Adrenal gland (tissue), 5 donors: ENCODE results near the gene COX4I1.

Experiments used
- CTCF ChIP-seq, 6 experiments: fragments of 450-650 bp in 4 of 6; fragments of 200-600 bp in 2 of 6; sonication (generic) in 1 of 6; IDR thresholded peaks; 1 replicate in 5 of 6; 2 replicates in 1 of 6; pipeline versions ENCODE4 v1.5.1 to v1.8.0; 2016 to 2021; ENCODE audit warnings: antibody characterized with exemption in 6 of 6, mild to moderate bottlenecking in 2 of 6, moderate library complexity in 1 of 6
- POLR2A ChIP-seq, 2 donors: fragments of 450-650 bp; IDR thresholded peaks; one replicate each; pipeline ENCODE4 v1.6.1; 2017; ENCODE audit warnings: antibody characterized with exemption in 2 of 2, mild to moderate bottlenecking in 2 of 2, moderate library complexity in 1 of 2
- donor health status: DM: no; HTN: no; CAD: no.

- TF ChIP-seq CTCF (IDR thresholded peaks at IDR 0.05) (no peak), POLR2A (IDR thresholded peaks at IDR 0.05) (no peak)
Measured at GRCh38 chr16:85820604-85821372, 21.3 kb downstream of the COX4I1 start.
